ENCODE results near the gene ASPM. TPM values are rescaled to one million over a fixed set of nuclear protein-coding genes. Genes with fewer than 3 reads are reported as not detected.

ASPM gene
- total and polyA plus RNA-seq, 9 of the 15 experiments (the other 6 are each of a cell fraction or from before 2014, with no cell fraction given) = 22.7 to 84.4 (median 46.4) TPM

GRCh38 chr1:197146101-197147095, at the start of gene ASPM (continued):
- TF ChIP-seq CLOCK (CRISPR knock-in tag; IDR thresholded peaks at IDR 0.05; ENCODE audit: borderline replicate concordance) (no peak), RBM25 (IDR thresholded peaks at IDR 0.05; ENCODE audit: low read depth, low read length, severe bottlenecking) (peak; percentile 88), RBBP5 (IDR thresholded peaks at IDR 0.05; ENCODE audit: borderline replicate concordance, insufficient read depth, low read length, poor library complexity, severe bottlenecking) (peak; percentile 95), SAFB (IDR thresholded peaks at IDR 0.05; ENCODE audit: borderline replicate concordance, low read depth, low read length) (no peak), RHOXF2B (CRISPR knock-in tag; conservative IDR thresholded peaks at IDR 0.05) (no peak), ZBTB12 (CRISPR knock-in tag; IDR thresholded peaks at IDR 0.05) (no peak), NFXL1 (CRISPR knock-in tag; IDR thresholded peaks at IDR 0.05) (no peak), MIER1 (IDR thresholded peaks at IDR 0.05; ENCODE audit: low read depth) (no peak), ARHGAP35 (IDR thresholded peaks at IDR 0.05; ENCODE audit: partially characterized antibody) (no peak), KLF13 (tag; IDR thresholded peaks at IDR 0.05; ENCODE audit: borderline replicate concordance, low read depth) (no peak), FOXK2 (conservative IDR thresholded peaks at IDR 0.05 in 1 of 2, IDR thresholded peaks at IDR 0.05 in 1 of 2; ENCODE audit: low read depth in 2 of 2) (peak in 1 of 2 experiments; percentile 79; a peak in 3 of 4 replicates), MLLT1 (IDR thresholded peaks at IDR 0.05) (peak; percentile 30 to 89; a peak in 2 of 4 replicates), SMARCE1 (IDR thresholded peaks at IDR 0.05) (peak; percentile 30; the same call in 1 of the 2 replicates), RFX1 (IDR thresholded peaks at IDR 0.05) (0 out of 2 replicates have a peak, but pooled peaks have one; percentile 26), C11orf30 (IDR thresholded peaks at IDR 0.05; ENCODE audit: low read depth) (peak; percentile 93), ZNF12 (CRISPR knock-in tag; IDR thresholded peaks at IDR 0.05) (no peak), ZBED1 (IDR thresholded peaks at IDR 0.05) (no peak), MAFF (IDR thresholded peaks at IDR 0.05; ENCODE audit: low read length) (peak; percentile 85), MAZ (CRISPR knock-in tag; conservative IDR thresholded peaks at IDR 0.05 in 1 of 2, IDR thresholded peaks at IDR 0.05 in 1 of 2) (peak; percentile 25 to 67), PCBP1 (IDR thresholded peaks at IDR 0.05; ENCODE audit: low read depth, low read length, poor library complexity, severe bottlenecking) (no peak), DPF2 (IDR thresholded peaks at IDR 0.05) (peak; percentile 65; the same call in 1 of the 2 replicates), ZNF197 (CRISPR knock-in tag; IDR thresholded peaks at IDR 0.05; ENCODE audit: low read depth) (no peak)
